Cardiac fibroblast (primary cell): ENCODE data around the gene HINT2.
A peak's percentile ranks its signal among the peaks of the same experiment; 100 is the strongest.

Source experiments
- DNase-seq, 2 donors: peaks; one replicate each; pipeline versions ENCODE4 v3.0.0 to v3.0.0-alpha.2; 2010; ENCODE audit warnings: low read depth in 2 of 2
- H3K4me3 ChIP-seq, 2 donors: replicated peaks in 1 of 2; 1 replicate in 1 of 2; 2 replicates in 1 of 2; pipeline ENCODE4 v1.5.1; 2011; ENCODE audit warnings: low read depth in 2 of 2, low read length in 2 of 2, mild to moderate bottlenecking in 2 of 2, moderate library complexity in 1 of 2
- CTCF ChIP-seq: IDR thresholded peaks from one replicate; pipeline ENCODE4 v1.5.1; 2011; ENCODE audit warnings: low read depth, mild to moderate bottlenecking, low read length, inconsistent platforms

Gene HINT2

GRCh38 chr9:35840881-35841644, 26.2 kb upstream of the HINT2 start:
- no peak for TF ChIP-seq CTCF
- no peak overlapping the region for H3K4me3 ChIP-seq
- no peak for DNase-seq

GRCh38 chr9:35839926-35840325, 25.1 kb upstream of the HINT2 start:
- no peak for DNase-seq
- TF ChIP-seq CTCF, result no peak
- no peak overlapping the region for H3K4me3 ChIP-seq

DNA sequence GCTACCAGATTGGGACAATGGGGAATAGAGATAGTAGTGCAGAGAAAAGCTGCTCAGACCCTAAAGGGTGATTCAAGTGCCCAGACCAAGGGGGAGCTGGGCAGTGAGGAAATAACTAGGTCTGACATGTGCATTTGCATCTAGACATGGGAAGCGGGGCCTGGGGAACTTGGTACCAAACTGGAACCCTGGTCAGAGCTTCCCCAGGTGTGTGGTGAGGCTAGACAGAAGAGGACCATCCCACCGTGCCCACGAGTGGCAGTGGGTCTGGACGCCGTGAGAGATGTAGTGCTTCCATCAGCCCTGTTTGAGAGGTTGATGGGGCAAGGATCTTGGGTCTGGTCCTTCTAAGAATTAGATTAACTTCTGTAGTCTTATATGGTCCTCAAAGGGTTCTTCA, 21.8 kb upstream of the HINT2 start:
- DNase-seq, result no peak
- no peak overlapping the region for H3K4me3 ChIP-seq
- TF ChIP-seq CTCF, result no peak

- no peak for TF ChIP-seq CTCF
- H3K4me3 ChIP-seq, result no peak overlapping the region
- DNase-seq, result no peak
Observed at GRCh38 chr9:35835766-35836165, 20.9 kb upstream of the HINT2 start.

- peak; percentile 28 for TF ChIP-seq CTCF
Observed at GRCh38 chr9:35835216-35835632, 20.4 kb upstream of the HINT2 start.

GRCh38 chr9:35834260-35835215, 19.7 kb upstream of the HINT2 start:
- DNase-seq, result no peak
- TF ChIP-seq CTCF, result no peak
- no peak overlapping the region for H3K4me3 ChIP-seq

More at GRCh38 chr9:35835216-35835632, 20.4 kb upstream of the HINT2 start:
- no peak for DNase-seq
- no peak overlapping the region for H3K4me3 ChIP-seq
